HG03432 (cell line): ENCODE data around the gene SLBP.
A peak's percentile ranks its signal among the peaks of the same experiment; 100 is the strongest.

Experiments
- ATAC-seq: cut with Tn5 transposase; IDR thresholded peaks from one replicate; pipeline ENCODE4 v1.9.1; 2021; ENCODE audit warnings: mild to moderate bottlenecking, moderate library complexity; ENCODE audit not compliant: unreplicated experiment

The SLBP gene

GRCh38 chr4:1727117-1728031, 15.3 kb upstream of the SLBP start:
- no peak for ATAC-seq

DNA sequence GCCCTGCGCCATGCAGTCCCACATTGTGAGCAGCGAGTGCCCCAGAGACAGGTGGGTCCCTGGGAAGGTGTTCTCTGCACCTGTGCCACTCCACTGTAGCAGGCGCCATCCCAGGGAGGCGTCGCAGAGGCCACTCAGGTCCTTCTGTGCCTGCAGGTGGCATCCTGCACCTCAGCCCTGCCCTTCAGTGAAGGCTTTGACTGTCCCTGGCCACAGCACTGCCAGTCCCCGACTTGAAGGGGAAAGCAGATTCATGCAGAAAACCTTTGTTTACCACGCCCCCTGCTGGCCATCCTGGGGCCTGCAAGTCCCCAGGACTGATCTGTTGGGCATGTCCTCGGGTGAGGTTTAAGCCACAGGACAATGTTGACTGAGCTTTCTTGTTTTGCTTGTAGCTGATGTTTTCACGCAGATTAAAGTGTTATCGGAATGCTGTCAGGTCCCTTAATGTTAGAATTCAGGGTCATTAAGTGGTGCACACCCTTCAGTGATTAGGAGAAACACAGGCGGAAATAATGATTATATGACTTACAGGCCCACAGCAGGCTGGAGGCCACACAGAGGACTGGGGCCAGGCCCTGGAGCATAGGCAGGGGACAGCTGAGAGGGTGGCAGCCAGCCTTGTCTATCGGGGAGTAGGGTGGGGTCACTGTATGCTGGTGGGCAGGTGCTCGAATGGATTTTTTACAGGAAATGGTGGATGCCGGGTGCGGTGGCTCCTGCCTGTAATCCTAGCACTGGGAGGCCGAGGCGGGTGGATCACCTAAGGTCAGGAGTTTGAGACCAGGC, 14.2 kb upstream of the SLBP start:
- no peak for ATAC-seq

- ATAC-seq, result no peak
These were observed 13.4 kb upstream of the SLBP start for GRCh38 chr4:1725521-1725920.

GRCh38 chr4:1723131-1723801, 11.1 kb upstream of the SLBP start:
- no peak for ATAC-seq

DNA sequence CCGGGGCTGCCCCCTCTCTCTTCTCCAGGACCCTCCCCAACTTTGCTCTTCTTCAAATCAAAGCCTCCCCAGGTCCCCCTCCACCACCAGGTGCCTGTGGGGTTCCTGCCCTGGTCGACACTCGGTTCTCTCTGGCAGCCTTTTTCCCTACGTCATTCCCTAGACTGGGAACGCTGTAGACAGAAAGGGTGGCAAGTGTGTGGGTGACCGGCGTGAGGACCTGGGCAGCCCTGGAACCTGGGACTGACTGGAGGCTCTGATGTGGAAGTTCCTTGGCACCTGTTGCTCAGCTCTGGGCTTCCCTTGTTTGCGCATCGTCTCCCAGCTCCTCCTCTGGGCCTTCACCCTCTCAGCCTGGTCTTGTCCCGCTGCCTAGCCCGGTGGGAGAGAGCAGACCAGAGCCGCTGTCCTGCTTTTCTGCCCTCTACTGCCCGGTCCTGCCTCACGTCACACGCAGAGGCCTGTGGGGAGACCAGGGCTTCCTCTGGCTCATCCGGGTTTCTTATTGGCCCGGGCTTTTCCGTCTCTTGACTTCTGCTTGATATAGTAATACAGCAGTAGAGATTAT, 10.5 kb upstream of the SLBP start:
- no peak for ATAC-seq

DNA sequence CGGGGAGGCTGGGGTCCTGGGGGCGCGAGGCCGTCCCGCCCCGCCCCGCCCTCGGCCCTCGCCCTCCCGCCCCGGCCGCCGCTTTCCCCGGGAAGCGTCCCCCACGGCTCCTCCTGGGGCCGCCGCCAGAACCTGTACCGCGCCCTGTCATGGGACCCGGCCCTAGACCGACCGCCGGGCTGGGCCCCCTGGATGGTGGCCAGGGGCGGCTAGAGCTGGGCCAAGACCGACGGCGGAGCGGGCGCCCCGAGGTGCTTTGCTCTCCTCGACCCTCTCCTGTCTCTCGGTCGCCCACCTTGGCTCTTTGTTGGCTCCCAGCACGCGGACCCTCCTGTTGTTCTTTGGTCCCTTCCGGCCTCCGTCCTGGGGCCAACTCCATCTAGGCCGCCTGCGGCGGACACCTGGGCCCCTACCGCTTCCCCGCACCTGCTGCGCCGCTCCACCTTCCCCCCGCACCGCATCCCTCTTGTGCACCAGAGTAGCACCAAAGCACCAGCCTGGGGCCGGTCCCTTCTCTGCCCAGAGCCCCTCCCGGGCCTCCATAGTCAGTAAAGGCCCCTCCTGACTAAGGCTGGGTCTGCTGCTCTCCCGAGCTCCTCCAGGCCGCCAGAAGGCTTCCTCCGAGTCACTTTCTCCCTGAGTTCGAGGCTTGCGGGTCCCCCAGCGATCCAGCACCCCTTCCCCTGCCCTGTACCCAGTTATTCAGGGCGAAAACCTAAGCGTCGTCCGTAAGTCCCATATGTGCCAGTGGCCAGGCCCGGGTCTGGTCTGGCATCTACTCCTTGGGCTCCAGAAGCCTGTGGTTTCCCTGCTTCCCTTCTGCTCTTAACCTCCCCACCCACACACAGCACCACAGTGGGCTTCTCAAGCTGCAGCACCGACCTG, 9.8 kb upstream of the SLBP start:
- ATAC-seq, result peak; percentile 8

GRCh38 chr4:1721003-1721665, 9.0 kb upstream of the SLBP start, which contains the start of the genes TACC3 and TMEM129:
Gene TACC3 (plus strand): TSS chr4:1721521. CDS start chr4:1723422, 1,901 bp downstream.
Gene TMEM129 (minus strand): TSS chr4:1721323. CDS start chr4:1720837, 486 bp downstream.
- ATAC-seq, result peak; percentile 72

GRCh38 chr4:1720163-1720983, 8.3 kb upstream of the SLBP start:
- peak; percentile 30 for ATAC-seq

DNA sequence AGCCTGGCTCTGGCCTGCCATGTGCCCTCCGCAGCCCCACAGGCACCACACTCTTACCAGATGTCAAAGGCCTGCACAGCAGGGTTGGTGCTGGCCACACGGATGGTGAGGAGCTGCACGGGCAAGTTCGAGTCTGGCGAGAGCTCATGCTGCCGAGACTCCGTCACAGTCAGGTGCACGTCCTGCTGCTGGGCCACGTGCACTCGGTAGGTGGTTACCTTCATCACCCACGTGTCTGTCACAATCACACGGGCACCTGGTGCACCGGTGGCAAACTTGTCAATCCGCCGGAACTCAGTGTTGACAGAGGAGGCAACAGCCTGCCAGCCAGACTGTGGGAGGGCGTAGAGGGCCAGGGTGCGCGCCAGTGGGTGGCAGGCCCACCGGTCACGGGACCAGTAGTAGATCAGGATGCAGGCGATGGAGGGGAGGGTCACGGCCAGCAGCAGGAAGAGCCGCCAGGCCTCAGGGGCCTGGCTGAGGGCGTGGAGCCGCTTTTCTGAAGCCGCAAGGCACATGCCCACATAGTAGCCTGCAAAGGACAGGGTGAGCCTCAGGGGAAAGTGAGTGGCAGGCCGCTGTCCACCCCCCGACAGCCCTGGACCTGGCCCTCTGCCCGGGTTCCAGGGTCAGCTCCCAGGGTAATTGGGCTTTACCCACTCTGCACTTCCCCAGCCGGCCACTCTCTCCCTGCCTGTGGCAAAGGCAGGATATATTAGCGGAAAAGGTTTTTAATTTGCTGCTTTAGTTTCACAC, 6.2 kb upstream of the SLBP start:
- no peak for ATAC-seq

GRCh38 chr4:1717129-1718094, 5.3 kb upstream of the SLBP start:
- no peak for ATAC-seq

DNA sequence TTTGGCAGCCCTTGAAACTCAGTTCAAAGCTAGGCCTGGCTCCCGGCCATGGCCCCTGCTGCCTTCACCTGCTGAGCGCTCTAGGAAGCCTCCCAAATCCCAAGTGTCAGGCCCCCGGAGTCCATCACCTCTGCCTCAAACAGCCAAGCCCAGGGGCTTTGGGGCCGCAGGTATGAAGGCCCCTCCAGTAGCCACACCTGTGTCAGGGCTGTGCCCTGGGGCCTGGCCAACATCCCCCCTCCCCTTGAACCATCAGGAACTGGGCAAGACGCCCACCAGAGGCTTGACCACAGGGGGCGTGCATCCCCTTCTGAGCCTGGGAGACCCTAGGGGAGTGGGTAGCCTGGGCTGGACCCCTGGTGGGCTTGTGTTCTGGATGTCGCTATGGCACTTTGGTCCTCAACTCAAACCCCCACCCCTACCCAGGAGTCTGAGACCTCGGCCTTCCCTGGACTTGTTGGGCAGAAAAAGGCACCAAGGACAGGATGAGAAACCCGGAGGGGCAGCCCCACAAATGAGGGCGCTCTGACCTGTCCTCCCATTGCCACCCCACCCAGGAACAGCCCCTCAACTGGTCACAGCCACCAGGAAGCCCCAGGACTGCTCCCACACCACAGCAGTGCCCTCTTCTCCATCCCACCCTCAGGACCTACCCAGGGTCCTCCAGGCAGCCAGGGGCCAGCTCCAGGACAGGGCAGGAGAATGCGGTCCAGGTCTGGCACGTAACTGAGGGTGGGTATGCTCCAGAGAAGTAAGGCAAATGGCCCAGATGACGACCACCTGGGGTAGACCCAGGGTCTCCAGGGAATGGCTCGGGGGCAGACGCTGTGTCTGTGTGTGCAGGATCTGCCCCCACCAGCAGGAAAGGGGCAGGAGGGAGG, 4.2 kb upstream of the SLBP start:
- no peak for ATAC-seq

DNA sequence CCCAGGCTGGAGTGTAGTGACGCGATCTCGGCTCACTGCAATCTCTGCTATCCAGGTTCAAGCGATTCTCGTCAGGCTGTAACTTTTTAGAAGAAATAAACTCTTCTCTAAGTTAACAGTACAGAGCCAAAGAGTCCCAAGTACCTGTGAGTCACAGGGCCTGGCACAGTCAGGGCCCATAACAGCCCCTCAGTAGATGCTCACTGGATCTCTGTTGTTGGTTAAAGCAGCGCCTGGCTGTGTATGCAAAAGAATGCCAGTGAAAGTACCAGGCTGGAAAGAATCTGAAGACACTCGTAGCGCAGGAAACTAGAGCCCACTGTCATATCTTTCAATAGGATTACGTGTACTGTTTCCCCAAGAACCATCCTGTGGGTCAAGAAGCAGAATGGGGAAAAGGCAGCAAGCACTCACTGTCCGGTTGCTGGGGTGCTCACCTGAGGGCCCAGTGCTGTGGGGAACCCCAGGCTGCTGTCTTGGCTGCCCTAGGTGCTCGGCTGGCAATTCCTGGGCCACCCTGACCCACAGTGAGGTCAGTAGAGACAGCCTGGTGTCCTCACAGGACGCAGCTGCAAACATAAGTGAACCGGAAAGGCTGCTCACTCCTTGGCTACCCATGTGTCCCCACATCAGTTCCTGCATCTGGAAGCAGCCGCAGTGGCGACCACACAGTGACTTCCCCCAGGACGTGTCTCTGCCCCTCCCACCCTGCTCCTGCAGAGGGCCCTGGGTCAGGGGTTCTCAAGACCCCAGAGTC, 3.1 kb upstream of the SLBP start:
- ATAC-seq, result no peak

GRCh38 chr4:1714303-1715001, 2.3 kb upstream of the SLBP start:
- ATAC-seq, result no peak
